Neural cell (in vitro differentiated cells): ENCODE data around the gene KRTAP22-1. TPM values are rescaled to one million over a fixed set of nuclear protein-coding genes. Genes with fewer than 3 reads are reported as not detected.

Experiments
- H2AFZ ChIP-seq: fragments of 200-600, 300-800 bp; sonication (generic), shearing (Covaris generic); 2 replicates; pipeline ENCODE4 v1.6.0; 2014; ENCODE audit warnings: low read depth, mild to moderate bottlenecking, antibody characterized with exemption, low read length, moderate library complexity
- H3F3A ChIP-seq: fragments of 200-600 bp; shearing (Covaris generic); 2 replicates; pipeline ENCODE4 v1.6.1; 2016; ENCODE audit warnings: mild to moderate bottlenecking, moderate library complexity, mixed read lengths, antibody characterized with exemption, low read length; ENCODE audit not compliant: insufficient read depth, poor library complexity, severe bottlenecking
- H3K27ac ChIP-seq: fragments of 200-600, 300-800 bp; sonication (generic), shearing (Covaris generic); 2 replicates; pipeline ENCODE4 v1.5.1; 2014; ENCODE audit warnings: mild to moderate bottlenecking, low read length, moderate library complexity
- H3K27me3 ChIP-seq: fragments of 300-800, 200-600 bp; sonication (generic), shearing (Covaris generic); 2 replicates; pipeline ENCODE4 v1.6.0; 2014; ENCODE audit warnings: mild to moderate bottlenecking, low read depth, low read length, moderate library complexity; ENCODE audit not compliant: insufficient read depth
- H3K36me3 ChIP-seq: fragments of 300-800, 200-600 bp; sonication (generic), shearing (Covaris generic); 2 replicates; pipeline ENCODE4 v1.5.1; 2014; ENCODE audit warnings: mild to moderate bottlenecking, antibody characterized with exemption, low read length, moderate library complexity; ENCODE audit not compliant: insufficient read depth
- H3K4me2 ChIP-seq: fragments of 300-800, 200-600 bp; sonication (generic), shearing (Covaris generic); 2 replicates; pipeline ENCODE4 v1.6.0; 2014; ENCODE audit warnings: mild to moderate bottlenecking, low read length
- H3K4me3 ChIP-seq: fragments of 300-800, 200-600 bp; sonication (generic), shearing (Covaris generic); 2 replicates; pipeline ENCODE4 v1.5.1; 2014; ENCODE audit warnings: mild to moderate bottlenecking, low read length, moderate library complexity
- H3K79me2 ChIP-seq: fragments of 200-600 bp; shearing (Covaris generic); replicated peaks from 2 replicates; pipeline ENCODE4 v1.6.0; 2014; ENCODE audit warnings: mild to moderate bottlenecking, low read length, moderate library complexity; ENCODE audit not compliant: insufficient read depth
- H3K9ac ChIP-seq: fragments of 300-800, 200-600 bp; sonication (generic), shearing (Covaris generic); 2 replicates; pipeline ENCODE4 v1.6.1; 2016; ENCODE audit warnings: mild to moderate bottlenecking, low read length, mixed read lengths
- H3K9me2 ChIP-seq: fragments of 200-600 bp; shearing (Covaris generic); 2 replicates; pipeline ENCODE4 v1.6.1; 2016; ENCODE audit warnings: mild to moderate bottlenecking, low read length, mixed read lengths; ENCODE audit not compliant: insufficient read depth
- H3K9me3 ChIP-seq: fragments of 200-600, 300-800 bp; sonication (generic), shearing (Covaris generic); 2 replicates; pipeline ENCODE4 v1.6.1; 2016; ENCODE audit warnings: mild to moderate bottlenecking, mixed run types, low read length, moderate library complexity, mixed read lengths
- H4K20me1 ChIP-seq: fragments of 200-600 bp; shearing (Covaris generic); 2 replicates; pipeline ENCODE4 v1.6.1; 2016; ENCODE audit warnings: mild to moderate bottlenecking, mixed run types; ENCODE audit not compliant: insufficient read depth
- EP300 ChIP-seq: fragments of 450-650 bp; conservative IDR thresholded peaks from 2 replicates; pipeline ENCODE4 v1.6.1; 2014; ENCODE audit warnings: antibody characterized with exemption, mild to moderate bottlenecking, moderate library complexity; ENCODE audit not compliant: poor library complexity, severe bottlenecking
- EZH2 ChIP-seq: fragments of 200-600, 300-800 bp; shearing (Covaris generic), sonication (generic); IDR thresholded peaks from 2 replicates; pipeline ENCODE4 v1.6.1; 2014; ENCODE audit warnings: antibody characterized with exemption, low read length, borderline replicate concordance, mild to moderate bottlenecking; ENCODE audit not compliant: insufficient read depth, poor library complexity, severe bottlenecking
- MXI1 ChIP-seq: fragments of 450-650 bp; conservative IDR thresholded peaks from 2 replicates; pipeline ENCODE4 v1.6.1; 2014; ENCODE audit warnings: antibody characterized with exemption, mild to moderate bottlenecking; ENCODE audit not compliant: poor library complexity, severe bottlenecking
- POLR2AphosphoS5 ChIP-seq: IDR thresholded peaks from 2 replicates; pipeline ENCODE4 v1.6.1; 2012
- RAD21 ChIP-seq: fragments of 450-650 bp; conservative IDR thresholded peaks from 2 replicates; pipeline ENCODE4 v1.6.1; 2014; ENCODE audit warnings: antibody characterized with exemption, mild to moderate bottlenecking, moderate library complexity
- SMC3 ChIP-seq: fragments of 450-650 bp; conservative IDR thresholded peaks from 2 replicates; pipeline ENCODE4 v1.6.1; 2014; ENCODE audit warnings: antibody characterized with exemption, mild to moderate bottlenecking, moderate library complexity; ENCODE audit not compliant: poor library complexity
- TAF1 ChIP-seq: IDR thresholded peaks from 2 replicates; pipeline ENCODE4 v1.6.1; 2012; ENCODE audit warnings: low read depth
- polyA plus RNA-seq: library from polyadenylated mRNA; depleted of rRNA; stranded (reverse); fragments of >200 nt; gene quantifications from 2 replicates; pipeline ENCODE4 v1.2.3, GENCODE V29; 2014
- TF ChIP-seq, protein P1 (sequence below): fragments of 450-650 bp; IDR thresholded peaks from 2 replicates; pipeline ENCODE4 v1.5.1; 2014; ENCODE audit warnings: antibody characterized with exemption, mild to moderate bottlenecking, moderate library complexity; ENCODE audit not compliant: poor library complexity, severe bottlenecking
- TF ChIP-seq, protein P2 (sequence below): IDR thresholded peaks from 2 replicates; pipeline ENCODE4 v1.6.1; 2012; ENCODE audit warnings: borderline replicate concordance

The KRTAP22-1 gene
- polyA plus RNA-seq, 1 donor from 2014 or later = not detected

DNA sequence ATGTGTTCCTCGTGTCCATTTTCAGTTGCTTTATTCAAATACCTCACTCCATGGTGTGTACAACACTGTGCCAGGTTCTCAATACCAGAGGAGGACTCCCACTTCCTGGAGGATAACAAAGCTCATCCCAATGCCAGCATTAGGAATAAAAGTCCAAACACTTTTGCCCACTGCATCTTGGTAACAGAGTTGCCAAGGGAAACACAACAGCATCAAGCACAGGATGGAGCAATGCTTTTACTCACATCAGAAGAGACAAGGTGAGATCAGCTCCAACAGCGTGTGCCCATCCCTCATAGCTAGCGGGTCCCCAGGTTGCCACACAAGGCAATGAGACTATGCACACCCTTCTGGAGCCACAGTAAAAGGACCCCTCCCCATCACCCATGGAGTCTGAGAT, 22.5 kb downstream of the KRTAP22-1 start:
- Histone ChIP-seq H2AFZ (no peak overlapping the region), H3K79me2 (no peaks in the 10 kb centered on the region), H4K20me1 (no peaks in the 10 kb centered on the region), H3K27ac (no peak overlapping the region), H3K9me3 (peaks cover 6% of the 10 kb centered on the region), H3K36me3 (no peaks in the 10 kb centered on the region), H3K27me3 (no peaks in the 10 kb centered on the region), H3K4me3 (no peak overlapping the region), H3F3A (no peaks in the 10 kb centered on the region), H3K4me2 (no peak overlapping the region), H3K9me2 (no peaks in the 10 kb centered on the region), H3K9ac (no peak overlapping the region)
- no peak for TF ChIP-seq RAD21

DNA sequence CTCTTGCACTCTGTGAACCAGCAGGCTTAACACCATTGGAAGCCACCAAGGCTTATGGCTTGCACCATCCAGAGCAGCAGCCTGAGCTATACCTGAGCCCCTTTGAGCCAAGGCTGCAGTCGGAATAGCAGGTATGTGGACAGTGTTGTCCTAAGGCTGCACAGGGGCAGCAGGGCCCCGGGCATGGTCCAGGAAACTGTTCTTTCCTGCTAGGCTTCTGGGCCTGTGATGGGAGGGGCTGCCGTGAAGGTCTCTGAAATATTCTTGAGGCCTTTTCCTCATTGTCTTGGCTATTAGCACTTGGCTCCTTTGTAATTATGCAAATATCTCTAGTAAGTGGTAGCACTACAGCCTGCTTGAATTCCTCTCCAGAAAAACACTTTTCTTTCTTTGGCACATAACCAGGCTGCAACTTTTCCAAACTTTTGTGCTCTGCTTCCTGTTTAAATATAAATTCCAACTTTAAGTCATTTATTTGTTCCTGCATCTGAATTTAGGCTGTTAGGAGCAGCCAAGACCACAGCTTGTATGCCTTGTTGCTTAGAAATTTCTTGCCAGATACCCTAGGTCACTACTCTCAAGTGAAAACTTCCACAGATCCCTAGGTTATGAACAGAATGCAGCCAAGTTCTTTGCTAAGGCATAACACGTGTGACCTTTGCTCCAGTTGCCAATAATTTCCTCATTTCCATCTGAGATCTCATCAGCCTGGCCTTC, 24.7 kb downstream of the KRTAP22-1 start:
- H3F3A ChIP-seq = no peaks in the 10 kb centered on the region
- no peak overlapping the region for H2AFZ ChIP-seq
- no peak overlapping the region for H3K9ac ChIP-seq
- no peak overlapping the region for H3K4me2 ChIP-seq
- TF ChIP-seq SMC3 (no peak), EZH2 (no peak), EP300 (no peak), POLR2AphosphoS5 (no peak), MXI1 (no peak)
- TF ChIP-seq, protein P1, sequence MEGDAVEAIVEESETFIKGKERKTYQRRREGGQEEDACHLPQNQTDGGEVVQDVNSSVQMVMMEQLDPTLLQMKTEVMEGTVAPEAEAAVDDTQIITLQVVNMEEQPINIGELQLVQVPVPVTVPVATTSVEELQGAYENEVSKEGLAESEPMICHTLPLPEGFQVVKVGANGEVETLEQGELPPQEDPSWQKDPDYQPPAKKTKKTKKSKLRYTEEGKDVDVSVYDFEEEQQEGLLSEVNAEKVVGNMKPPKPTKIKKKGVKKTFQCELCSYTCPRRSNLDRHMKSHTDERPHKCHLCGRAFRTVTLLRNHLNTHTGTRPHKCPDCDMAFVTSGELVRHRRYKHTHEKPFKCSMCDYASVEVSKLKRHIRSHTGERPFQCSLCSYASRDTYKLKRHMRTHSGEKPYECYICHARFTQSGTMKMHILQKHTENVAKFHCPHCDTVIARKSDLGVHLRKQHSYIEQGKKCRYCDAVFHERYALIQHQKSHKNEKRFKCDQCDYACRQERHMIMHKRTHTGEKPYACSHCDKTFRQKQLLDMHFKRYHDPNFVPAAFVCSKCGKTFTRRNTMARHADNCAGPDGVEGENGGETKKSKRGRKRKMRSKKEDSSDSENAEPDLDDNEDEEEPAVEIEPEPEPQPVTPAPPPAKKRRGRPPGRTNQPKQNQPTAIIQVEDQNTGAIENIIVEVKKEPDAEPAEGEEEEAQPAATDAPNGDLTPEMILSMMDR = no peak
- H3K9me3 ChIP-seq = peaks cover 6% of the 10 kb centered on the region
- no peaks in the 10 kb centered on the region for H4K20me1 ChIP-seq
- H3K27me3 ChIP-seq = no peaks in the 10 kb centered on the region
- no peaks in the 10 kb centered on the region for H3K79me2 ChIP-seq
- no peaks in the 10 kb centered on the region for H3K9me2 ChIP-seq
- no peak overlapping the region for H3K27ac ChIP-seq
- H3K4me3 ChIP-seq = no peak overlapping the region
- H3K36me3 ChIP-seq = no peaks in the 10 kb centered on the region

DNA sequence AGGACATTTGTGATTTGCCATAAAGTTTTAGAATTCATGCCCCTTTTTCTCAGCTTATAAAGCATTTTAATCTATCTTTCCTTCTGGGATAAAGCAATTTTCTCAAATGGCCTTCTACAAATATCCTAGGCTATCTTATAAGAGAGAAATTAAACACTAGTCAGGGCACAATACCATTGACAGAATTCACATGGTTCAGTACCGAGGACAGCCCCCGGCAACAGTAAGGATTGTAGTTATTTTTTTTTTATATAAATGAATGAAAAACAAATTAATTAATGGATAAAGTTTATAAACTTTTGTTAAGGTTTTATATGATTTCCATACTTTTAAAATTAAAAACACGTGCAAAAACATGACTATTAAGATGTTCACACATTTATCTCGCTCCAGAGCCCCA, 27.2 kb downstream of the KRTAP22-1 start:
- TF ChIP-seq, protein P2, sequence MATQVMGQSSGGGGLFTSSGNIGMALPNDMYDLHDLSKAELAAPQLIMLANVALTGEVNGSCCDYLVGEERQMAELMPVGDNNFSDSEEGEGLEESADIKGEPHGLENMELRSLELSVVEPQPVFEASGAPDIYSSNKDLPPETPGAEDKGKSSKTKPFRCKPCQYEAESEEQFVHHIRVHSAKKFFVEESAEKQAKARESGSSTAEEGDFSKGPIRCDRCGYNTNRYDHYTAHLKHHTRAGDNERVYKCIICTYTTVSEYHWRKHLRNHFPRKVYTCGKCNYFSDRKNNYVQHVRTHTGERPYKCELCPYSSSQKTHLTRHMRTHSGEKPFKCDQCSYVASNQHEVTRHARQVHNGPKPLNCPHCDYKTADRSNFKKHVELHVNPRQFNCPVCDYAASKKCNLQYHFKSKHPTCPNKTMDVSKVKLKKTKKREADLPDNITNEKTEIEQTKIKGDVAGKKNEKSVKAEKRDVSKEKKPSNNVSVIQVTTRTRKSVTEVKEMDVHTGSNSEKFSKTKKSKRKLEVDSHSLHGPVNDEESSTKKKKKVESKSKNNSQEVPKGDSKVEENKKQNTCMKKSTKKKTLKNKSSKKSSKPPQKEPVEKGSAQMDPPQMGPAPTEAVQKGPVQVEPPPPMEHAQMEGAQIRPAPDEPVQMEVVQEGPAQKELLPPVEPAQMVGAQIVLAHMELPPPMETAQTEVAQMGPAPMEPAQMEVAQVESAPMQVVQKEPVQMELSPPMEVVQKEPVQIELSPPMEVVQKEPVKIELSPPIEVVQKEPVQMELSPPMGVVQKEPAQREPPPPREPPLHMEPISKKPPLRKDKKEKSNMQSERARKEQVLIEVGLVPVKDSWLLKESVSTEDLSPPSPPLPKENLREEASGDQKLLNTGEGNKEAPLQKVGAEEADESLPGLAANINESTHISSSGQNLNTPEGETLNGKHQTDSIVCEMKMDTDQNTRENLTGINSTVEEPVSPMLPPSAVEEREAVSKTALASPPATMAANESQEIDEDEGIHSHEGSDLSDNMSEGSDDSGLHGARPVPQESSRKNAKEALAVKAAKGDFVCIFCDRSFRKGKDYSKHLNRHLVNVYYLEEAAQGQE = no peak
- TF ChIP-seq POLR2AphosphoS5 (no peak), SMC3 (no peak), TAF1 (no peak), EZH2 (no peak), MXI1 (no peak), RAD21 (no peak), EP300 (no peak)
- TF ChIP-seq, protein P1 = no peak
- Histone ChIP-seq H3K9ac (no peak overlapping the region), H3K9me2 (no peaks in the 10 kb centered on the region), H3K27me3 (no peaks in the 10 kb centered on the region), H3K27ac (no peak overlapping the region), H2AFZ (no peak overlapping the region), H3K79me2 (no peaks in the 10 kb centered on the region), H3K4me3 (no peak overlapping the region), H3K9me3 (peaks cover 6% of the 10 kb centered on the region), H3K4me2 (no peak overlapping the region), H4K20me1 (no peaks in the 10 kb centered on the region), H3F3A (no peaks in the 10 kb centered on the region), H3K36me3 (no peaks in the 10 kb centered on the region)
